Activated CD4-positive, alpha-beta T cell treated with anti-CD3 and anti-CD28 coated beads, Interleukin-2, Interleukin-4, amounts not matched to agents 100 ng/mL and 50 ng/mL, durations not matched to agents 16 hours and 8 hours (primary cell): ENCODE data around the gene ERN1.

Experiments used
- DNase-seq: peaks from one replicate; pipeline ENCODE4 v3.0.0-alpha.2; 2020; ENCODE audit warnings: low spot score

ERN1 gene

GRCh38 chr17:64157669-64158180 lies 27.8 kb upstream of the ERN1 start:
- DNase-seq = no peak

- DNase-seq = no peak
These were observed 26.7 kb upstream of the ERN1 start for GRCh38 chr17:64156670-64157069.

- DNase-seq = no peak
These were observed 26.0 kb upstream of the ERN1 start for GRCh38 chr17:64155751-64156544.

- peak; percentile 31 for DNase-seq
These were observed 25.2 kb upstream of the ERN1 start for GRCh38 chr17:64155129-64155528.

- DNase-seq = no peak
These were observed 24.8 kb upstream of the ERN1 start for GRCh38 chr17:64154717-64155116.

- DNase-seq = no peak
These were observed 24.4 kb upstream of the ERN1 start for GRCh38 chr17:64154313-64154695.

- DNase-seq = no peak
These were observed 23.8 kb upstream of the ERN1 start for GRCh38 chr17:64153565-64154312.

GRCh38 chr17:64152428-64153125 lies 22.6 kb upstream of the ERN1 start:
- no peak for DNase-seq

- no peak for DNase-seq
These were observed 21.0 kb upstream of the ERN1 start for GRCh38 chr17:64151016-64151368.

GRCh38 chr17:64150237-64151015 lies 20.5 kb upstream of the ERN1 start:
- no peak for DNase-seq

GRCh38 chr17:64149196-64149595 lies 19.3 kb upstream of the ERN1 start:
- no peak for DNase-seq

- DNase-seq = peak; percentile 22
These were observed 18.8 kb upstream of the ERN1 start for GRCh38 chr17:64148699-64149098.

GRCh38 chr17:64148017-64148631 lies 18.2 kb upstream of the ERN1 start:
- DNase-seq = peak; percentile 24

GRCh38 chr17:64147110-64148016 lies 17.4 kb upstream of the ERN1 start:
- peak; percentile 49 for DNase-seq

- DNase-seq = peak; percentile 51
These were observed 16.6 kb upstream of the ERN1 start for GRCh38 chr17:64146418-64147109.

GRCh38 chr17:64145751-64146417 lies 15.9 kb upstream of the ERN1 start:
- DNase-seq = peak; percentile 99

- DNase-seq = no peak
These were observed 15.4 kb upstream of the ERN1 start for GRCh38 chr17:64145375-64145750.

GRCh38 chr17:64139542-64139941 lies 9.6 kb upstream of the ERN1 start:
- no peak for DNase-seq

GRCh38 chr17:64138441-64138840 lies 8.5 kb upstream of the ERN1 start:
- no peak for DNase-seq
